Loucy (cell line): Measurements from ENCODE around the gene FSTL4.

Source experiments
- CTCF ChIP-seq: fragments of 200-600 bp; sonication (generic); conservative IDR thresholded peaks from 2 replicates; pipeline ENCODE4 v1.5.1; 2014; ENCODE audit warnings: mild to moderate bottlenecking, antibody characterized with exemption, low read length
- EZH2phosphoT487 ChIP-seq: fragments of 200-600 bp; IDR thresholded peaks from 2 replicates; pipeline ENCODE4 v1.6.1; 2018; ENCODE audit warnings: antibody characterized with exemption, mild to moderate bottlenecking, moderate library complexity, borderline replicate concordance

DNA sequence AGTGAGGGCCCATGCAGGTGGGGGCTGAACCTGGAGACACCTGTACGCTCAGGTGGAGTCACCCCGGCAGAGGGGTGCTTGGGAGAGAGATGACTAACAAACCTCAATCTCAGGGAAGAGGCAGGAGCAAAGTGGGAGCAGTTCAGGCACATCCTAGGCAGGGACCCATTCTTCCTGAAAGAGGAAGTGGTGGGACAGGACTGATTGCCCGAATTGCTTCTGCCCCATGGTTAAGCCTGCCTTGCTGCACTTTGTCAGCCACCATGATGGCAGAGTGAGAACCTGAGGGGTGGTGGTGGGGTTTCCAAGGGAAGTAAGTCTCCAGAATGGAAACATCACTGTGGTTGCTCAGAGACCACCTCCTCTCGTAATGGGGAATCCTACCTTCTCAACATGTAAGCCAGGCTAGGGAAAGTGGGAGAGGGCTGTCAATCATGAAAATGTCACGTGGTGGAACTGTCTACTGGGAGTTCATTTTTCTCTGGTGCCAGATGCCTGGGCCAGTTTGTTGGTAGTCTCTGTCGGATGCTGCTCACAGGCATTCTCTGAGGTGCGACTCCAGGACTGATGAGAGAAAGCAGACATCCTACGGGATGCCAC lies 410.2 kb downstream of the FSTL4 start:
- TF ChIP-seq CTCF = no peak
- no peak for TF ChIP-seq EZH2phosphoT487
